Neural cell (in vitro differentiated cells): ENCODE results near the gene BPGM. TPM values are rescaled to one million over a fixed set of nuclear protein-coding genes. Genes with fewer than 3 reads are reported as not detected.

Source experiments
- H2AFZ ChIP-seq: fragments of 200-600, 300-800 bp; sonication (generic), shearing (Covaris generic); 2 replicates; pipeline ENCODE4 v1.6.0; 2014; ENCODE audit warnings: low read depth, mild to moderate bottlenecking, antibody characterized with exemption, low read length, moderate library complexity
- H3F3A ChIP-seq: fragments of 200-600 bp; shearing (Covaris generic); 2 replicates; pipeline ENCODE4 v1.6.1; 2016; ENCODE audit warnings: mild to moderate bottlenecking, moderate library complexity, mixed read lengths, antibody characterized with exemption, low read length; ENCODE audit not compliant: insufficient read depth, poor library complexity, severe bottlenecking
- H3K27ac ChIP-seq: fragments of 200-600, 300-800 bp; sonication (generic), shearing (Covaris generic); 2 replicates; pipeline ENCODE4 v1.5.1; 2014; ENCODE audit warnings: mild to moderate bottlenecking, low read length, moderate library complexity
- H3K27me3 ChIP-seq: fragments of 300-800, 200-600 bp; sonication (generic), shearing (Covaris generic); 2 replicates; pipeline ENCODE4 v1.6.0; 2014; ENCODE audit warnings: mild to moderate bottlenecking, low read depth, low read length, moderate library complexity; ENCODE audit not compliant: insufficient read depth
- H3K36me3 ChIP-seq: fragments of 300-800, 200-600 bp; sonication (generic), shearing (Covaris generic); 2 replicates; pipeline ENCODE4 v1.5.1; 2014; ENCODE audit warnings: mild to moderate bottlenecking, antibody characterized with exemption, low read length, moderate library complexity; ENCODE audit not compliant: insufficient read depth
- H3K4me2 ChIP-seq: fragments of 300-800, 200-600 bp; sonication (generic), shearing (Covaris generic); 2 replicates; pipeline ENCODE4 v1.6.0; 2014; ENCODE audit warnings: mild to moderate bottlenecking, low read length
- H3K4me3 ChIP-seq: fragments of 300-800, 200-600 bp; sonication (generic), shearing (Covaris generic); 2 replicates; pipeline ENCODE4 v1.5.1; 2014; ENCODE audit warnings: mild to moderate bottlenecking, low read length, moderate library complexity
- H3K79me2 ChIP-seq: fragments of 200-600 bp; shearing (Covaris generic); replicated peaks from 2 replicates; pipeline ENCODE4 v1.6.0; 2014; ENCODE audit warnings: mild to moderate bottlenecking, low read length, moderate library complexity; ENCODE audit not compliant: insufficient read depth
- H3K9ac ChIP-seq: fragments of 300-800, 200-600 bp; sonication (generic), shearing (Covaris generic); 2 replicates; pipeline ENCODE4 v1.6.1; 2016; ENCODE audit warnings: mild to moderate bottlenecking, low read length, mixed read lengths
- H3K9me2 ChIP-seq: fragments of 200-600 bp; shearing (Covaris generic); 2 replicates; pipeline ENCODE4 v1.6.1; 2016; ENCODE audit warnings: mild to moderate bottlenecking, low read length, mixed read lengths; ENCODE audit not compliant: insufficient read depth
- H3K9me3 ChIP-seq: fragments of 200-600, 300-800 bp; sonication (generic), shearing (Covaris generic); 2 replicates; pipeline ENCODE4 v1.6.1; 2016; ENCODE audit warnings: mild to moderate bottlenecking, mixed run types, low read length, moderate library complexity, mixed read lengths
- H4K20me1 ChIP-seq: fragments of 200-600 bp; shearing (Covaris generic); 2 replicates; pipeline ENCODE4 v1.6.1; 2016; ENCODE audit warnings: mild to moderate bottlenecking, mixed run types; ENCODE audit not compliant: insufficient read depth
- EP300 ChIP-seq: fragments of 450-650 bp; conservative IDR thresholded peaks from 2 replicates; pipeline ENCODE4 v1.6.1; 2014; ENCODE audit warnings: antibody characterized with exemption, mild to moderate bottlenecking, moderate library complexity; ENCODE audit not compliant: poor library complexity, severe bottlenecking
- EZH2 ChIP-seq: fragments of 200-600, 300-800 bp; shearing (Covaris generic), sonication (generic); IDR thresholded peaks from 2 replicates; pipeline ENCODE4 v1.6.1; 2014; ENCODE audit warnings: antibody characterized with exemption, low read length, borderline replicate concordance, mild to moderate bottlenecking; ENCODE audit not compliant: insufficient read depth, poor library complexity, severe bottlenecking
- MXI1 ChIP-seq: fragments of 450-650 bp; conservative IDR thresholded peaks from 2 replicates; pipeline ENCODE4 v1.6.1; 2014; ENCODE audit warnings: antibody characterized with exemption, mild to moderate bottlenecking; ENCODE audit not compliant: poor library complexity, severe bottlenecking
- POLR2AphosphoS5 ChIP-seq: IDR thresholded peaks from 2 replicates; pipeline ENCODE4 v1.6.1; 2012
- RAD21 ChIP-seq: fragments of 450-650 bp; conservative IDR thresholded peaks from 2 replicates; pipeline ENCODE4 v1.6.1; 2014; ENCODE audit warnings: antibody characterized with exemption, mild to moderate bottlenecking, moderate library complexity
- SMC3 ChIP-seq: fragments of 450-650 bp; conservative IDR thresholded peaks from 2 replicates; pipeline ENCODE4 v1.6.1; 2014; ENCODE audit warnings: antibody characterized with exemption, mild to moderate bottlenecking, moderate library complexity; ENCODE audit not compliant: poor library complexity
- TAF1 ChIP-seq: IDR thresholded peaks from 2 replicates; pipeline ENCODE4 v1.6.1; 2012; ENCODE audit warnings: low read depth
- polyA plus RNA-seq: library from polyadenylated mRNA; depleted of rRNA; stranded (reverse); fragments of >200 nt; gene quantifications from 2 replicates; pipeline ENCODE4 v1.2.3, GENCODE V29; 2014
- TF ChIP-seq, protein P1 (sequence below): IDR thresholded peaks from 2 replicates; pipeline ENCODE4 v1.6.1; 2012; ENCODE audit warnings: borderline replicate concordance
- TF ChIP-seq, protein P2 (sequence below): fragments of 450-650 bp; IDR thresholded peaks from 2 replicates; pipeline ENCODE4 v1.5.1; 2014; ENCODE audit warnings: antibody characterized with exemption, mild to moderate bottlenecking, moderate library complexity; ENCODE audit not compliant: poor library complexity, severe bottlenecking

The BPGM gene
- polyA plus RNA-seq, 1 donor from 2014 or later = 57.4 TPM

DNA sequence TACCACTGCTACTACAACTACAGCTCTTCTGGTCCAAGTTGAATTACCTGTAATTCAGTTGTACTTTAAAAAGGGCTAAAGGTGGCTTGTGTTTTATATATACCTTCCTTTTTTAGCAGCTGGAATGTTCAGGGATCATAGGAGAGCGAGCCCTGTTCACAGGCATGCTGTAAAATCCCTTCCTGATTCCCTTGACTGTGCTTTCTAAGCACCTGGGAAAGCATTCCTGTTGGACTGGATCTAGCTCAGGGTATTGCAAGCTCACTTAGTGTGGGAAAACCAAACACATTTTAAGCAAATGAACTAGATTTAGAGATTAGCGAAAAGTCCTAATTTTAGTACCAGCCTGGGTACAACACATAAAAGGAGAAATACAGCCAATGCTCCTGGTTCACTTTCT, 31.5 kb downstream of the BPGM start:
- H3K4me3 ChIP-seq = no peak overlapping the region
- no peak overlapping the region for H3K9ac ChIP-seq
- H3K36me3 ChIP-seq = no peaks in the 10 kb centered on the region
- H3K27ac ChIP-seq = no peak overlapping the region
- H3K9me3 ChIP-seq = peaks cover 6% of the 10 kb centered on the region
- no peak for TF ChIP-seq SMC3
- no peak for TF ChIP-seq EZH2
- no peak overlapping the region for H3K4me2 ChIP-seq
- no peaks in the 10 kb centered on the region for H4K20me1 ChIP-seq
- H3F3A ChIP-seq = no peaks in the 10 kb centered on the region
- no peak overlapping the region for H2AFZ ChIP-seq
- peaks cover 5% of the 10 kb centered on the region for H3K79me2 ChIP-seq
- no peaks in the 10 kb centered on the region for H3K9me2 ChIP-seq
- no peaks in the 10 kb centered on the region for H3K27me3 ChIP-seq

DNA sequence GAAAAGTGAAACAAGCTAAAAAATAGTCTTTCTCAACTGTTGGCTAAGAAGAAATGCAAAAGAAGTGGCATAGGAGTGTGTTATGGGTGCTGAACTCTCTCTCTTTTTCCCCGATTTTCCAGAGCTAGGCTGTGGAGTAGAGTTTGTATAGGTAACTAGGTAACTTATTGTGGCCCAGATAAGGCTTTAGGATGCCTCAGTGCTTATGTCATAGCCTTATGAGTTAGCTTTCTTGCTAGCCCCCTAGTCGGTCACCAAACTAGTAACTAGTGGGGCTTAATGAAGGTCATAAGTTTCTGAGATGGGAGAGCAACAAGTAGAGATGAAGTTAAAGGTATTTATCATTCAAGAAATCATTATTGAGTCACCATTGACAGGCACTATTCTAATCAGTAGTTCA, 32.4 kb downstream of the BPGM start:
- Histone ChIP-seq H3K9me2 (no peaks in the 10 kb centered on the region), H3K9me3 (peaks cover 6% of the 10 kb centered on the region), H2AFZ (no peak overlapping the region), H3K79me2 (peaks cover 5% of the 10 kb centered on the region), H3K9ac (no peak overlapping the region), H3K4me2 (no peak overlapping the region), H3K36me3 (no peaks in the 10 kb centered on the region), H3F3A (no peaks in the 10 kb centered on the region), H4K20me1 (no peaks in the 10 kb centered on the region), H3K27me3 (no peaks in the 10 kb centered on the region), H3K4me3 (no peak overlapping the region), H3K27ac (no peak overlapping the region)
- TF ChIP-seq EP300 (no peak), MXI1 (no peak), TAF1 (no peak), POLR2AphosphoS5 (no peak), SMC3 (no peak), EZH2 (no peak), RAD21 (no peak)
- TF ChIP-seq, protein P1, sequence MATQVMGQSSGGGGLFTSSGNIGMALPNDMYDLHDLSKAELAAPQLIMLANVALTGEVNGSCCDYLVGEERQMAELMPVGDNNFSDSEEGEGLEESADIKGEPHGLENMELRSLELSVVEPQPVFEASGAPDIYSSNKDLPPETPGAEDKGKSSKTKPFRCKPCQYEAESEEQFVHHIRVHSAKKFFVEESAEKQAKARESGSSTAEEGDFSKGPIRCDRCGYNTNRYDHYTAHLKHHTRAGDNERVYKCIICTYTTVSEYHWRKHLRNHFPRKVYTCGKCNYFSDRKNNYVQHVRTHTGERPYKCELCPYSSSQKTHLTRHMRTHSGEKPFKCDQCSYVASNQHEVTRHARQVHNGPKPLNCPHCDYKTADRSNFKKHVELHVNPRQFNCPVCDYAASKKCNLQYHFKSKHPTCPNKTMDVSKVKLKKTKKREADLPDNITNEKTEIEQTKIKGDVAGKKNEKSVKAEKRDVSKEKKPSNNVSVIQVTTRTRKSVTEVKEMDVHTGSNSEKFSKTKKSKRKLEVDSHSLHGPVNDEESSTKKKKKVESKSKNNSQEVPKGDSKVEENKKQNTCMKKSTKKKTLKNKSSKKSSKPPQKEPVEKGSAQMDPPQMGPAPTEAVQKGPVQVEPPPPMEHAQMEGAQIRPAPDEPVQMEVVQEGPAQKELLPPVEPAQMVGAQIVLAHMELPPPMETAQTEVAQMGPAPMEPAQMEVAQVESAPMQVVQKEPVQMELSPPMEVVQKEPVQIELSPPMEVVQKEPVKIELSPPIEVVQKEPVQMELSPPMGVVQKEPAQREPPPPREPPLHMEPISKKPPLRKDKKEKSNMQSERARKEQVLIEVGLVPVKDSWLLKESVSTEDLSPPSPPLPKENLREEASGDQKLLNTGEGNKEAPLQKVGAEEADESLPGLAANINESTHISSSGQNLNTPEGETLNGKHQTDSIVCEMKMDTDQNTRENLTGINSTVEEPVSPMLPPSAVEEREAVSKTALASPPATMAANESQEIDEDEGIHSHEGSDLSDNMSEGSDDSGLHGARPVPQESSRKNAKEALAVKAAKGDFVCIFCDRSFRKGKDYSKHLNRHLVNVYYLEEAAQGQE = no peak
- TF ChIP-seq, protein P2, sequence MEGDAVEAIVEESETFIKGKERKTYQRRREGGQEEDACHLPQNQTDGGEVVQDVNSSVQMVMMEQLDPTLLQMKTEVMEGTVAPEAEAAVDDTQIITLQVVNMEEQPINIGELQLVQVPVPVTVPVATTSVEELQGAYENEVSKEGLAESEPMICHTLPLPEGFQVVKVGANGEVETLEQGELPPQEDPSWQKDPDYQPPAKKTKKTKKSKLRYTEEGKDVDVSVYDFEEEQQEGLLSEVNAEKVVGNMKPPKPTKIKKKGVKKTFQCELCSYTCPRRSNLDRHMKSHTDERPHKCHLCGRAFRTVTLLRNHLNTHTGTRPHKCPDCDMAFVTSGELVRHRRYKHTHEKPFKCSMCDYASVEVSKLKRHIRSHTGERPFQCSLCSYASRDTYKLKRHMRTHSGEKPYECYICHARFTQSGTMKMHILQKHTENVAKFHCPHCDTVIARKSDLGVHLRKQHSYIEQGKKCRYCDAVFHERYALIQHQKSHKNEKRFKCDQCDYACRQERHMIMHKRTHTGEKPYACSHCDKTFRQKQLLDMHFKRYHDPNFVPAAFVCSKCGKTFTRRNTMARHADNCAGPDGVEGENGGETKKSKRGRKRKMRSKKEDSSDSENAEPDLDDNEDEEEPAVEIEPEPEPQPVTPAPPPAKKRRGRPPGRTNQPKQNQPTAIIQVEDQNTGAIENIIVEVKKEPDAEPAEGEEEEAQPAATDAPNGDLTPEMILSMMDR = no peak

DNA sequence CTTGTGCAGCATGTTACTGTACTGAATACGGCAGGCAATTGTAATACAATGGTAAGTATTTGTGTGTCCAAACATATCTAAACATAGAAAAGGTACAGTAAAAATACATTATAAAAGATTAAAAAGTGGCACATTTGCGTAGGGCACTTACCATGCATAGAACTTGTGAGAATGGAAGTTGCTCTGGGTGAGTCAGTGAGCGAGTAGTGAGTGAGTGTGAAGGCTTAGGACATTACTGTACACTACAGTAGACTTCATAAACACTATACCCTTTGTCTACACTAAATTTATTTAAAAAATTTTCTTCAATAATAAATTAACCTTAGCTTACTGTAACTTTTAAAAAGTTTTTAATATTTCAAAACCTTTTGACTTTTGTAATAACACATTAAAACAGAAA, 37.5 kb downstream of the BPGM start:
- H3F3A ChIP-seq = no peaks in the 10 kb centered on the region
- TF ChIP-seq MXI1 (no peak), SMC3 (no peak), RAD21 (no peak), POLR2AphosphoS5 (no peak), TAF1 (no peak), EZH2 (no peak), EP300 (no peak)
- TF ChIP-seq, protein P1 = no peak
- TF ChIP-seq, protein P2 = no peak
- no peak overlapping the region for H3K27ac ChIP-seq
- H3K9me3 ChIP-seq = no peaks in the 10 kb centered on the region
- no peak overlapping the region for H2AFZ ChIP-seq
- H3K4me2 ChIP-seq = no peak overlapping the region
- H3K79me2 ChIP-seq = no peaks in the 10 kb centered on the region
- no peaks in the 10 kb centered on the region for H3K27me3 ChIP-seq
- no peaks in the 10 kb centered on the region for H4K20me1 ChIP-seq
- H3K36me3 ChIP-seq = no peaks in the 10 kb centered on the region
- no peak overlapping the region for H3K4me3 ChIP-seq
- no peak overlapping the region for H3K9ac ChIP-seq
- H3K9me2 ChIP-seq = no peaks in the 10 kb centered on the region
